Keratinocyte (primary cell): ENCODE data around the gene DEFB126.

Experiments
- CTCF ChIP-seq, 3 experiments: IDR thresholded peaks in 1 of 3; conservative IDR thresholded peaks in 1 of 3; optimal IDR thresholded peaks in 1 of 3; 2 replicates in 2 of 3; 3 replicates in 1 of 3; pipeline versions ENCODE3 to v1.5.1; 2011; ENCODE audit warnings: low read length in 3 of 3, mild to moderate bottlenecking in 3 of 3, moderate library complexity in 2 of 3, control low read depth in 1 of 3, inconsistent platforms in 1 of 3; ENCODE audit not compliant: insufficient read depth in 2 of 3; ENCODE audit errors: extremely low read depth in 1 of 3
- EZH2 ChIP-seq: IDR thresholded peaks from one replicate; pipeline ENCODE4 v1.6.1; 2012; ENCODE audit warnings: inconsistent platforms, mild to moderate bottlenecking, low read length, moderate library complexity

DNA sequence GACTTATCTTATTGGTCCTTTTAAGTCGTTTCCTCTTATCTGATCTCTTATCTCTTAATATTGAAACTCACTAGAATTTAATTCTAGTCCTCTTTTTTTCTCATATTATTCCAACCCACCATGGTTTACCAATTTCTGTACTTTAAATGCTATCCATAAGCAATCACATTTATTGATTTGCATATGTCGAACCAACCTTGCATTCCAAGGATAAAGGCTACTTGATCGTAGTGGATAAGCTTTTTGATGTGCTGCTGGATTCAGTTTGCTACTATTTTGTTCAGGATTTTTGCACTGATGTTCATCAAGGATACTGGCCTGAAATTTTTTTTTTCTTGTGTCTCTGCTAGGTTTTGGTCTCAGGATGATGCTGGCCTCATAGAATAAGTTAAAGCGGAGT lies 47.2 kb upstream of the DEFB126 start:
- no peak for TF ChIP-seq CTCF (optimal IDR thresholded peaks at IDR 0.05 in 1 of 3, IDR thresholded peaks at IDR 0.05 in 1 of 3, conservative IDR thresholded peaks at IDR 0.05 in 1 of 3; ENCODE audit: extremely low read depth in 1 of 3, insufficient read depth in 2 of 3, low read length in 3 of 3)
- no peak for TF ChIP-seq EZH2
